ENCODE measurements around the gene CTNNA3.
"Not testable (repeated sequence)": the region's sequence is repeated elsewhere in the genome, so short reads cannot be mapped to it uniquely, and the experiment has no call there.

The CTNNA3 gene

GRCh38 chr10:66390926-66391325, 1305.1 kb downstream of the CTNNA3 start:
- no peak for TF ChIP-seq CTCF (IDR thresholded peaks at IDR 0.05; ENCODE audit: low read depth, low read length)
- DNase-seq (ENCODE audit: low read depth in 2 of 2): no peak
- H3K4me3 ChIP-seq (replicated peaks in 1 of 2; ENCODE audit: low read depth in 2 of 2, low read length in 2 of 2): no peak overlapping the region

- no peak for DNase-seq (ENCODE audit: low read depth in 2 of 2)
These were observed 1315.0 kb downstream of the CTNNA3 start for GRCh38 chr10:66381045-66381444.

GRCh38 chr10:66378117-66378876, 1317.7 kb downstream of the CTNNA3 start:
- DNase-seq (ENCODE audit: low read depth in 2 of 2): peak in 1 of 2 donors; percentile 38
- no peak for TF ChIP-seq CTCF (IDR thresholded peaks at IDR 0.05; ENCODE audit: low read depth, low read length)
- no peak overlapping the region for H3K4me3 ChIP-seq (replicated peaks in 1 of 2; ENCODE audit: low read depth in 2 of 2, low read length in 2 of 2)

More at GRCh38 chr10:66381045-66381444, 1315.0 kb downstream of the CTNNA3 start:
- no peak overlapping the region for H3K4me3 ChIP-seq (replicated peaks in 1 of 2; ENCODE audit: low read depth in 2 of 2, low read length in 2 of 2)
- no peak for TF ChIP-seq CTCF (IDR thresholded peaks at IDR 0.05; ENCODE audit: low read depth, low read length)

GRCh38 chr10:66368146-66368545, 1327.8 kb downstream of the CTNNA3 start:
- TF ChIP-seq CTCF (IDR thresholded peaks at IDR 0.05; ENCODE audit: low read depth, low read length): no peak
- no peak overlapping the region for H3K4me3 ChIP-seq (replicated peaks in 1 of 2; ENCODE audit: low read depth in 2 of 2, low read length in 2 of 2)
- no peak for DNase-seq (ENCODE audit: low read depth in 2 of 2)

GRCh38 chr10:66366163-66366562, 1329.8 kb downstream of the CTNNA3 start:
- no peak for TF ChIP-seq CTCF (IDR thresholded peaks at IDR 0.05; ENCODE audit: low read depth, low read length)
- H3K4me3 ChIP-seq (replicated peaks in 1 of 2; ENCODE audit: low read depth in 2 of 2, low read length in 2 of 2): no peak overlapping the region
- no peak for DNase-seq (ENCODE audit: low read depth in 2 of 2)

GRCh38 chr10:66365686-66366085, 1330.3 kb downstream of the CTNNA3 start:
- H3K4me3 ChIP-seq (replicated peaks in 1 of 2; ENCODE audit: low read depth in 2 of 2, low read length in 2 of 2): no peak overlapping the region
- DNase-seq (ENCODE audit: low read depth in 2 of 2): peak in 1 of 2 donors; percentile 40
- no peak for TF ChIP-seq CTCF (IDR thresholded peaks at IDR 0.05; ENCODE audit: low read depth, low read length)

- TF ChIP-seq CTCF (IDR thresholded peaks at IDR 0.05; ENCODE audit: low read depth, low read length): no peak
- no peak overlapping the region for H3K4me3 ChIP-seq (replicated peaks in 1 of 2; ENCODE audit: low read depth in 2 of 2, low read length in 2 of 2)
- no peak for DNase-seq (ENCODE audit: low read depth in 2 of 2)
These were observed 1333.5 kb downstream of the CTNNA3 start for GRCh38 chr10:66362522-66362921.

- not testable (repeated sequence) for H3K4me3 ChIP-seq (replicated peaks in 1 of 2; ENCODE audit: low read depth in 2 of 2, low read length in 2 of 2); DNase-seq (ENCODE audit: low read depth in 2 of 2)
These were observed 1342.2 kb downstream of the CTNNA3 start for GRCh38 chr10:66353822-66354221.
